GM10248 (cell line): ENCODE data around the gene OR2A2.
"Not testable (repeated sequence)": the region's sequence is repeated elsewhere in the genome, so short reads cannot be mapped to it uniquely, and the experiment has no call there.

Experiments used
- CTCF ChIA-PET: fragments of 300-600 bp; sonication (Branson Sonifier 250); formaldehyde crosslinking; extraction: SDS; loops from one replicate; lab custom pipeline; 2021; ENCODE audit warnings: antibody characterized with exemption; lab: Yijun Ruan, JAX
- POLR2A ChIA-PET: fragments of 350-650 bp; sonication (Branson Sonifier 250); formaldehyde crosslinking; extraction: SDS; loops from one replicate; lab custom pipeline; 2020; ENCODE audit warnings: antibody characterized with exemption; lab: Yijun Ruan, JAX
- DNase-seq: peaks from one replicate; pipeline ENCODE4 v3.0.0; 2012; ENCODE audit errors: extremely low spot score
- CTCF ChIP-seq: IDR thresholded peaks from 2 replicates; pipeline ENCODE4 v1.5.1; 2012; ENCODE audit warnings: mild to moderate bottlenecking, low read depth; ENCODE audit errors: extremely low read depth, missing control alignments, control extremely low read depth

Gene OR2A2

GRCh38 chr7:144105211-144105610 lies 4.2 kb upstream of the OR2A2 start:
- ChIA-PET CTCF (no interaction called here), POLR2A (no interaction called here)
- TF ChIP-seq CTCF: no peak
- DNase-seq: no peak

- TF ChIP-seq CTCF: no peak
- CTCF ChIA-PET: interaction anchor here (1.3 to 2.0 kb wide), 3 partner anchors 16 to 26 kb away, joined by 4 to 10 read pairs (median 4); no protein-coding TSS in a partner anchor
- no peak for DNase-seq
- POLR2A ChIA-PET: no interaction called here
Observed at GRCh38 chr7:144110272-144110671, 889 bp downstream of the OR2A2 start.

- no peak for TF ChIP-seq CTCF
- CTCF ChIA-PET: interaction anchor here (2.8 kb wide), 1 partner anchor 14 kb away, joined by 9 read pairs; no protein-coding TSS in a partner anchor
- POLR2A ChIA-PET: no interaction called here
- no peak for DNase-seq
Observed at GRCh38 chr7:144113651-144114050, 4.3 kb downstream of the OR2A2 start.

- TF ChIP-seq CTCF: no peak
- POLR2A ChIA-PET: no interaction called here
- CTCF ChIA-PET: no interaction called here
- no peak for DNase-seq
Observed at GRCh38 chr7:144118341-144118740, 9.0 kb downstream of the OR2A2 start.

- ChIA-PET POLR2A (no interaction called here), CTCF (no interaction called here)
- no peak for TF ChIP-seq CTCF
- no peak for DNase-seq
Observed at GRCh38 chr7:144122876-144123275, 13.5 kb downstream of the OR2A2 start, which contains the start of gene OR2A14. Gene OR2A14 (plus strand): TSS chr7:144123176. CDS start chr7:144129113, 5,937 bp downstream.

- POLR2A ChIA-PET: interaction anchor here (0.6 kb wide), 1 partner anchor 1387 kb away, joined by 4 read pairs; no protein-coding TSS in a partner anchor
- peak; percentile 81 for DNase-seq
- peak; percentile 86 for TF ChIP-seq CTCF
- CTCF ChIA-PET: interaction anchor here (0.6 to 1.6 kb wide), 31 partner anchors 8 to 1457 kb away, joined by 3 to 13 read pairs (median 3); partner anchors contain the start of genes OR2A2 and TCAF1
Observed at GRCh38 chr7:144127714-144128334, 18.4 kb downstream of the OR2A2 start.

- POLR2A ChIA-PET, CTCF ChIA-PET, DNase-seq: not testable (repeated sequence)
Observed at GRCh38 chr7:144129601-144130000, 20.2 kb downstream of the OR2A2 start.
